Measurements from ENCODE around the gene TMEM259. TPM values are rescaled to one million over a fixed set of nuclear protein-coding genes. Genes with fewer than 3 reads are reported as not detected.

TMEM259 gene
- total and polyA plus RNA-seq, 7 experiments from 2014 or later, result 40.7 to 347 (median 302) TPM

Other genes with a start within 250 kb of the TMEM259 start
- gene PTBP1, start 223.7 kb downstream of the TMEM259 start, total RNA-seq, result 100 to 1,000 TPM; 313 to 524 (median 326) TPM
- 100 to 1,000 TPM; 113 to 227 TPM for gene PTBP1, start 223.7 kb downstream of the TMEM259 start, polyA plus RNA-seq
- gene PLPPR3, start 199.2 kb downstream of the TMEM259 start, total RNA-seq, result not detected
- not detected for gene PLPPR3, start 199.2 kb downstream of the TMEM259 start, polyA plus RNA-seq
- 1 to 10 TPM in 1 of 5 experiments, under 1 TPM in 1, not detected in 3; 0.64 to 4.1 TPM for gene AZU1, start 193.3 kb downstream of the TMEM259 start, total RNA-seq
- not detected for gene AZU1, start 193.3 kb downstream of the TMEM259 start, polyA plus RNA-seq
- gene PRTN3, start 180.1 kb downstream of the TMEM259 start, total RNA-seq, result 1 to 10 TPM in 1 of 5 experiments, not detected in 4; 2.7 TPM
- gene PRTN3, start 180.1 kb downstream of the TMEM259 start, polyA plus RNA-seq, result not detected
- gene ELANE, start 168.8 kb downstream of the TMEM259 start, total RNA-seq, result 1 to 10 TPM in 1 of 5 experiments, not detected in 4; 4.9 TPM
- not detected for gene ELANE, start 168.8 kb downstream of the TMEM259 start, polyA plus RNA-seq
- 10 to 100 TPM in 2 of 5 experiments, 1 to 10 TPM in 3; 1.3 to 58.0 (median 2.1) TPM for gene CFD, start 161.5 kb downstream of the TMEM259 start, total RNA-seq
- 1 to 10 TPM; 4.9 to 8.0 TPM for gene CFD, start 161.5 kb downstream of the TMEM259 start, polyA plus RNA-seq
- gene MED16, start 127.9 kb downstream of the TMEM259 start, total RNA-seq, result 10 to 100 TPM; 47.5 to 78.2 (median 67.6) TPM
- 100 to 1,000 TPM in 1 of 2 donors, 10 to 100 TPM in 1; 65.7 to 142 TPM for gene MED16, start 127.9 kb downstream of the TMEM259 start, polyA plus RNA-seq
- gene RNU6-9, start 127.6 kb downstream of the TMEM259 start, total RNA-seq, result not detected
- not detected for gene RNU6-9, start 127.6 kb downstream of the TMEM259 start, polyA plus RNA-seq
- gene R3HDM4, start 107.9 kb downstream of the TMEM259 start, total RNA-seq, result 100 to 1,000 TPM; 123 to 219 (median 184) TPM
- 100 to 1,000 TPM; 195 to 251 TPM for gene R3HDM4, start 107.9 kb downstream of the TMEM259 start, polyA plus RNA-seq
- 1 to 10 TPM; 1.1 to 3.0 (median 1.7) TPM for gene KISS1R, start 103.8 kb downstream of the TMEM259 start, total RNA-seq
- gene KISS1R, start 103.8 kb downstream of the TMEM259 start, polyA plus RNA-seq, result under 1 TPM; 0.72 to 0.85 TPM
- gene ARID3A, start 95.1 kb downstream of the TMEM259 start, total RNA-seq, result 10 to 100 TPM in 3 of 5 experiments, 1 to 10 TPM in 2; 7.1 to 33.1 (median 10.2) TPM
- under 1 TPM; 0.57 to 0.95 TPM for gene ARID3A, start 95.1 kb downstream of the TMEM259 start, polyA plus RNA-seq
- 10 to 100 TPM; 20.7 to 63.8 (median 48.5) TPM for gene WDR18, start 36.8 kb downstream of the TMEM259 start, total RNA-seq
- 10 to 100 TPM; 69.8 to 74.4 TPM for gene WDR18, start 36.8 kb downstream of the TMEM259 start, polyA plus RNA-seq
- under 1 TPM in 3 of 5 experiments, not detected in 2; 0.10 to 0.56 (median 0.19) TPM for gene GRIN3B, start 20.7 kb downstream of the TMEM259 start, total RNA-seq
- not detected for gene GRIN3B, start 20.7 kb downstream of the TMEM259 start, polyA plus RNA-seq
- not detected for gene RNU6-2, start 399 bp upstream of the TMEM259 start, total RNA-seq
- not detected for gene RNU6-2, start 399 bp upstream of the TMEM259 start, polyA plus RNA-seq
- 100 to 1,000 TPM; 234 to 440 (median 240) TPM for gene CNN2, start 5.5 kb upstream of the TMEM259 start, total RNA-seq
- gene CNN2, start 5.5 kb upstream of the TMEM259 start, polyA plus RNA-seq, result 100 to 1,000 TPM; 401 to 704 TPM
- 100 to 1,000 TPM in 4 of 5 experiments, 10 to 100 TPM in 1; 57.8 to 323 (median 155) TPM for gene ABCA7, start 19.0 kb upstream of the TMEM259 start, total RNA-seq
- 10 to 100 TPM in 1 of 2 donors, 1 to 10 TPM in 1; 6.6 to 25.5 TPM for gene ABCA7, start 19.0 kb upstream of the TMEM259 start, polyA plus RNA-seq
- gene ARHGAP45, start 46.0 kb upstream of the TMEM259 start, total RNA-seq, result 1,000 to 10,000 TPM in 1 of 5 experiments, 100 to 1,000 TPM in 4; 467 to 1,030 (median 779) TPM
- 100 to 1,000 TPM; 305 to 880 TPM for gene ARHGAP45, start 46.0 kb upstream of the TMEM259 start, polyA plus RNA-seq
- 100 to 1,000 TPM in 1 of 5 experiments, 10 to 100 TPM in 4; 75.3 to 157 (median 82.1) TPM for gene POLR2E, start 74.3 kb upstream of the TMEM259 start, total RNA-seq
- gene POLR2E, start 74.3 kb upstream of the TMEM259 start, polyA plus RNA-seq, result 100 to 1,000 TPM; 136 to 179 TPM
- gene GPX4, start 82.9 kb upstream of the TMEM259 start, total RNA-seq, result 100 to 1,000 TPM; 122 to 235 (median 194) TPM
- gene GPX4, start 82.9 kb upstream of the TMEM259 start, polyA plus RNA-seq, result 100 to 1,000 TPM; 417 to 522 TPM
- 100 to 1,000 TPM in 3 of 5 experiments, 10 to 100 TPM in 2; 88.6 to 137 (median 104) TPM for gene SBNO2, start 153.1 kb upstream of the TMEM259 start, total RNA-seq
- 1 to 10 TPM; 1.7 to 2.6 TPM for gene SBNO2, start 153.1 kb upstream of the TMEM259 start, polyA plus RNA-seq
- gene STK11, start 184.7 kb upstream of the TMEM259 start, total RNA-seq, result 10 to 100 TPM; 67.7 to 91.3 (median 71.6) TPM
- 10 to 100 TPM; 13.9 to 28.9 TPM for gene STK11, start 184.7 kb upstream of the TMEM259 start, polyA plus RNA-seq
- gene CBARP, start 216.9 kb upstream of the TMEM259 start, total RNA-seq, result under 1 TPM in 2 of 5 experiments, not detected in 3; 0.15 to 0.27 TPM
- not detected for gene CBARP, start 216.9 kb upstream of the TMEM259 start, polyA plus RNA-seq
- 100 to 1,000 TPM in 3 of 5 experiments, 10 to 100 TPM in 2; 90.6 to 178 (median 102) TPM for gene ATP5F1D, start 220.6 kb upstream of the TMEM259 start, total RNA-seq
- 100 to 1,000 TPM; 209 to 302 TPM for gene ATP5F1D, start 220.6 kb upstream of the TMEM259 start, polyA plus RNA-seq
- 100 to 1,000 TPM in 2 of 5 experiments, 10 to 100 TPM in 3; 22.6 to 310 (median 78.1) TPM for gene MIDN, start 227.5 kb upstream of the TMEM259 start, total RNA-seq
- gene MIDN, start 227.5 kb upstream of the TMEM259 start, polyA plus RNA-seq, result 1 to 10 TPM; 1.4 to 3.6 TPM
- 100 to 1,000 TPM; 237 to 629 (median 524) TPM for gene CIRBP, start 248.2 kb upstream of the TMEM259 start, total RNA-seq
- gene CIRBP, start 248.2 kb upstream of the TMEM259 start, polyA plus RNA-seq, result 100 to 1,000 TPM; 233 to 247 TPM

All from naive thymus-derived CD4-positive, alpha-beta T cell (primary cell).